Fibroblast of lung (primary cell): ENCODE measurements around the gene GARNL3.

ENCODE experiments used
- CTCF ChIP-seq, 2 donors: IDR thresholded peaks in 1 of 2; conservative IDR thresholded peaks in 1 of 2; 1 replicate in 1 of 2; 2 replicates in 1 of 2; pipeline ENCODE4 v1.5.1; 2011 to 2012; ENCODE audit warnings: low read length in 2 of 2, control low read depth in 1 of 2, inconsistent platforms in 1 of 2, low read depth in 1 of 2, mild to moderate bottlenecking in 1 of 2
- EZH2 ChIP-seq: IDR thresholded peaks from 2 replicates; pipeline ENCODE4 v1.5.1; 2012; ENCODE audit warnings: low read length, control low read depth, mild to moderate bottlenecking; ENCODE audit errors: missing control alignments

- TF ChIP-seq CTCF (conservative IDR thresholded peaks at IDR 0.05 in 1 of 2, IDR thresholded peaks at IDR 0.05 in 1 of 2; ENCODE audit: low read depth in 1 of 2, low read length in 2 of 2) (no peak), EZH2 (no peak)
Measured at GRCh38 chr9:127256324-127256723, 8.2 kb upstream of the GARNL3 start.
